HG03159 (cell line): ENCODE data around the gene GNG7.

Experiments
- ATAC-seq: cut with Tn5 transposase; IDR thresholded peaks from one replicate; pipeline ENCODE4 v1.9.1; 2021; ENCODE audit warnings: mild to moderate bottlenecking, moderate library complexity; ENCODE audit not compliant: unreplicated experiment

GNG7 gene

DNA sequence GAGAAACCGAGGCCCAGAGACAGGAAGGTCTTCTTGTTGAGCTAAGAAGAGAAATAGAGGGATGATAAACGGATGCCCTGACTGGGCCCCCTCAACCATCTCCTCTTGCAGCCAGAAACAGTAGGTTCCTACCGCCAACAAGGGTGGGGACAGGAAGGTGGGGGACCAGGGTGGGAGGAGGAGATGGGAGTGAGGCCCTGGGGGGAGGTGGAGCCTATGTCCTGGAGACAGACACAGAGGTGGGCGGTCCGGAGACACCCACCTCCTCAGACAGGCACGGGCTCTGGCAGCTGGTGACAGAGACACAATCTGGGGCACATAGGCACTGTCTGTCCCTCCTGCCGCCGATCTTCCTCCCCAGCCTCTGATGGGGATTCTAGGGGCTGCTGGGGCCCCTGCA lies 209.6 kb downstream of the GNG7 start:
- ATAC-seq = no peak

- no peak for ATAC-seq
Measured at GRCh38 chr19:2491130-2491801, 211.2 kb downstream of the GNG7 start.

- no peak for ATAC-seq
Measured at GRCh38 chr19:2490659-2491058, 211.8 kb downstream of the GNG7 start.

DNA sequence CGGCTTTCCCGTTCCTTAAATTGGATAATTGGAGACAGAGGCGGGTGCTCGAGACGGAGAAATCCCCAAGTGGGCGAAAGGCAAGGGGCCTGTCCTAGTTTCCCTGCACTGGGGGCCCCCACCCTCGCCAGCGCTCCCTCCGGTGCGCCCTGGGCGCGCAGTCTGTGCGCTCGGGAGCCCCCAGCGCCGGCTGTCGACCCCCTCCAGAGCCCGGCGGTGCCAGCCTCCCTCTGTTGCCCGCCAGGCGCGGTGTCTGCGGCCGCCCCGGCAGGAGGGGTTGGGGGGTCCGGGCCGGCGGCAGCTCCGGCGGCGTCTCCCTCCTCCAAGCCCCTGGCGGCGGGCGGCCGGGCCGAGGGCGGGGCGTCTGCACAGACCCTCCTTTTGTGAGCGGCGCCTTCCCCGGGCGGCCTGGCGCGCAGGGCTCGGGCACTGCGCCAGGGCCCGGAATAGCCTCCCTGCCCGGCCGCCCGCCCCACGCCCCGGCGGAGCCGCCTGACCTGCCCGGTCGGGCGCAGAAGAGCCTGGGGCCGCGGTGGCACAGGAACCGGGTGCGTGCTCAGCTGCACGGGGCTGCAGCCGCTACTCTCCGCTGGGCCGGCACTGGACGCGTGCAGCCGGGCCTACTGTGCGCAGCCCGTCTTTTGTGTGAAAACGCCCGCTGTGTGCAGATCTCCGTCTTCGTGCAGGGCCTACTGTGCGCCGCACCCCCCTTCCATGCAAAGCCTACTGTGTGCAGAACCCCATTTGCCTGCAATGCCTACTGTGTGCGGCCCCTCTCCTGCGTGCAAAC lies 213.4 kb downstream of the GNG7 start:
- ATAC-seq = no peak

- ATAC-seq = no peak
Measured at GRCh38 chr19:2488405-2488941, 214.0 kb downstream of the GNG7 start.

GRCh38 chr19:2487842-2488241 lies 214.7 kb downstream of the GNG7 start:
- ATAC-seq = no peak

DNA sequence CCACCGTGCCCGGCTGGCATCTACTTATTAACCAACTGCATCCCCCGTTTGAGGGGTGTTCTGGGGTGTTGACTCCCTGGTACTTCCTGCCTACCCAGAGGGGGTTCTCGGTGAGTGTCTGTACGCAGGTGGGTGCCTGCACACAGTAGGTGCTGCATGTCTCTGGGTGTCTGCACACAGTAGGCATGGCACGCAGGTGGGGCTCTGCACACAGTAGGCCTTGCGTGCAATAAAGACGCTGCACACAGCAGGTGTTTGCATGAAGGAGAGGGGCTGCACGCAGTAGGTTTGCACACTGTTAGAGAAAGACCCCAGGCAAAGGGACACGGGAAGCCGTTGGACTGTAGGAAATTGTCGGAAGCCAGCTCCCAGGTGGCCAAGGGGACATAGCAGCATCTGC lies 215.4 kb downstream of the GNG7 start:
- ATAC-seq = no peak

- ATAC-seq = no peak
Measured at GRCh38 chr19:2485428-2485827, 217.1 kb downstream of the GNG7 start.

DNA sequence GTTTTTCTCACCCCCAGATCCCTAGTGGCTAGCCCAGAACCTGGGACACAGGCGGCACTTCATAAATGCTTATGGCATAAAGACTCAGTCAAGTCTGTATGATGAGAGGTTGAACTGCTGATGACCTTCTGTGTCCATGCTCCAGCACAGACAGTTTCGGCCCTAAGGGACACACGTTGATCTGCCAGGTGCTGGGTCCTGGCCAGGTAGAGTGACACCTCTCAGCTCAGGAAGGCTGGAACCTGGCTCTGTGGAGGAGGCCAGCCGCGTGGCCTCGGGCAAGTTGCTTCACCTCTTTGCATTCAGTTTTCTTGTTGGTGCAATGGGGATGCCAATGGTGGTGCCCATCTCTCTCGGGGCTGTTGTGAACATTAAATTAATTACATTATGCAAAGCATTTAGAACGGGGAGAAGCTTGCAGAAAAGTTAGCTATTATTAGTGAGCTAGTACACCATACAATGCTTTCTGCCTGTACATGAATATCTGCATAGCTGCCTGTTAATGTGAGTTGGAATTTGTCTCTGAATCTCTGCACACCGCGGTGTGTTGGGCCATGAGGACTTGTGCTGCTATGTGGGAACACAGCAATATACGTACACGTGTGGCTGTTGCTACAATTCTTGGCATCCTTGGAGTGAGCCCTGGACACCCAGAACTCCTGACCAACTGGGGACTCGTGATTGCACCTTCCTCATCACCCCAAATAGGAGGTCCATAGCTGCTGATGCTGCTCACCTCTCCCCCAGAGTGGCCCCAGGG lies 218.1 kb downstream of the GNG7 start:
- ATAC-seq = no peak

DNA sequence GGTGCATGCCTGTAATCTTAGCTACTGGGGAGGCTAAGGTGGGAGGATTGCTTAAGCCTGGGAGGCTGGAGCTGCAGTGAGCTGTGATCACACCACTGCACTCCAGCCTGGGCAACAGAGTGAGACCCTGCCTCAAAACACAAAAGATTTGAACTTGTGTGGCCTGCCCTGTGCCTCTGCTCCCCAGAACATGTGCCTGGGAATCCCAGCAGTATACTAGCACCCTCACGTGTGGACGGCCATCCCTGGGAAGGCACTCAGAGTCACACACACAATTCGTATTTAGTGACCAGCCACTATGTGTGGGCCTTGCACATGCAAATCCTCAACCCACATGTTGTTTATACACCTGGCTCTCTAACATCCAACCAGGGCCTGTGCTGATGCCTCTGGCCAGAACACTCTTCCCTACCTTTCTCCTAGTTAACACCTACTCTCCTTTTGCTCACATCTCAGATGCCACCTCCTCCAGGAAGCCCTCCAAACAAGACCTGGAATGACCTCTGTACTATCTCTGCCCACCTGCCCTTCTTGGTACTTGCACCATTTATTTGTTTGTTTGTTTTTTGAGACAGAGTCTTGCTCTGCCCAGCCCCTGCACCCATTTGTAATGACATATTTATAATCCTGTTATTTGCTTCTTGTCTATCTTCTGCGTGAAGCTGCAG lies 218.9 kb downstream of the GNG7 start:
- ATAC-seq = no peak

DNA sequence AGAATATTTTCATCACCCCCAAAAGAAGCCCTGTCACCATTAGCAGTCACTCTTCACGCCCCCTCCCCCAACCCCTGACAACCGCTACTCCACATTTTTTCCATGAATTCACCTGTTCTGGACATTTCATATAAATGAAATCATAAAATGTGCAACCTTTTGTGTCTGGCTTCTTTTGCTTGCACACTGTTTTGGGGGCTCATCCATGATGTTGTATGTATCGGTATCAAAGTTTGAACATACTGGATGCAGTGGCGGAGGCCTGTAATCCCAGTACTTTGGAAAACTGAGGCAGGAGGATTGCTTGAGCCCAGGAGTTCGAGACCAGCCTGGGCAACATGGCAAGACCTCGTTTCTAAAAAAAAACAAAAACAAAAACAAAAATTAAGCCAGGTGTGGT lies 219.4 kb downstream of the GNG7 start:
- no peak for ATAC-seq

- no peak for ATAC-seq
Measured at GRCh38 chr19:2482354-2483038, 220.0 kb downstream of the GNG7 start.

DNA sequence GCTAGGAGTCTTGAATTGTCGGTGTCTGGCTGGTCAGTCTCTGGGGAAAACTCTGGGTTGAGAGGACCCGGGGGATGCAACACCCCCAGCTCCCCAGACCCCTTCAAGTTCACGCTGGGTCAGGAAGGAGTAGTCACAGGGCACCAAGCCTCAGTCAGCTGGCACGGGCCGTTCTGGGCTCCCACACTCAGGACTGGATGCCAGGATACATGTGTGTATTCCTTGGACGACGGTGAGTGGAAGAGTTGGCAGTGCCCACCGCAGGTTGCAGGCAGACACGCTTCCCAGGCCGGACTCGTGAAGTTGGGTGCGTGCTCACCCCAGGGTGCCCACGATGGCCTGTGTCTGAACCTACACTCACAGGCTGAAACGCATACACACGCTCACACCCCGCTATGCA lies 221.0 kb downstream of the GNG7 start:
- no peak for ATAC-seq

DNA sequence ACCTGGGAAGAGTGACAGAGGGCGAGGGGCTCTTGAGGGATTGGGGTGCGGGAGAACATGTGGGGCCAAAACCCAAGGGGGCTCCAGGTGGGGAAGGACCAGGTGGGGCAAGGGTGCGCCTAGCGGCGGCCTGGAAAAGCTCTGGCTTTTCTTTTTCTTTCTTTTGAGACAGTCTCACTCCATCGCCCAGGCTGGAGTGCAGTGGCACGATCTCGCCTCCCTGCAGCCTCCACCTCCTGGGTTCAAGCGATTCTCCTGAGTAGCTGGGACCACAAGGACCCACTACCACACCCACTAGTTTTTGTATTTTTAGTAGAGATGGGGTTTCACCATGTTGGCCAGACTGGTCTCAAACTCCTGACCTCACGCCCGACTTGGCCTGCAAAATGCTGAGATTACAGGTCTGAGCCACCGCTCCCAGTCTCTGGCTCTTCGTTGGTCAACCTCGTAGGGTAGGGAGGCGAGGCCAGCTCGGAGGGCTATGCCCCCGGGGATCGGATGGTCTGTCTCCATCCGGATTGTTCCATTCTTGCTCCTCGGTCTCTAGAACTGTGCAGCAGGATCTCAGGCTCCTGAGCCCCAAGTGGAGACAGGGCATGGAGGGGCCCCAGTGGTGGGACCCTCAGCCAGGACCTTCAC lies 222.8 kb downstream of the GNG7 start:
- no peak for ATAC-seq

DNA sequence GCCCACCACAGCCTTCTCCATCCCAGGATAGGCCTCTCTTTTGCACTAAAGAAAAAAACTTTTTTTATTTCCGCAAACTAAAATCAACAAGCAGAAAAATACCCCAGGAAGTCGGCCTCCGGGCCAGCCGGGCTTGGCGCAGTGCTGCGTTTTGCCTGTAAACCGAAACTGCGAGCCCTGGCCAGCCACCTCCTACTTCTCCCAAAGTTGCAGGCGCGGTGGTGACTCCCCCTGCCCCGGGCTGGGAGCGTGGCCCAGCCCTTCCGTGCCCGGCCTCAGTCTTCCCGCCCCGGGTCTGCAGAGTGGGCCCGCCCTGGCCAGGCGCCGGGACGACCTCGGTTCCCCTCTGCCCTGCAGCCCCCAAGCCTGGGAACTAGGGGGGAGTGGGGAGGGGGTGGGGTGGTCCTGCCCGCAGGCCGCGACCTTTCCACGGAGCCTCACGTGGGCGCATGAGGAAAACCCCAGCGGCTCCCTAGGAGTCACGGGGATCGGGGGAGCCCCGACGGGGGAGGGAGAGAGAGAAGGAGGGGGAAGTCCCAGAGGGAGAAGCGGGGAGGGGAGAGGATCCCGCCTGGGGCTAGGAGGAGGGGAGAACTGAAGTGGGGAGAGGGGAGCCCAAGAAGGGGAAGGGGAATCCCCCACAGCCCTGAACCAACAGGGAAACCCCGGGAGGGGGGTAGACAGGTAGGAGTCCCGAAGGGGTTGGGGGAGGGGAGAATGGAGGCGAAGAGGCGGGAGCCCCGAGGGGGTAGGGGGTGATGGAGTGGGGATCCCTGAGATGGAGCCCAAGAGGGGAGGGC lies 223.5 kb downstream of the GNG7 start:
- ATAC-seq = no peak

- no peak for ATAC-seq
Measured at GRCh38 chr19:2478278-2478755, 224.2 kb downstream of the GNG7 start.

- no peak for ATAC-seq
Measured at GRCh38 chr19:2477732-2478191, 224.7 kb downstream of the GNG7 start.

- ATAC-seq = no peak
Measured at GRCh38 chr19:2477141-2477710, 225.3 kb downstream of the GNG7 start.
